ENCODE results near the gene SARDH. TPM values are rescaled to one million over a fixed set of nuclear protein-coding genes. Genes with fewer than 3 reads are reported as not detected.

The SARDH gene
- total and polyA plus RNA-seq, 2 of the 13 experiments (the other 11 are each of a cell fraction or from before 2014, with no cell fraction given) = 11.6 to 34.9 TPM

GRCh38 chr9:133737774-133738639 lies at the start of gene SARDH (continued):
- peak; percentile 84 for TF ChIP-seq SAP130 (CRISPR knock-in tag; IDR thresholded peaks at IDR 0.05; ENCODE audit: low read depth)
- TF ChIP-seq PPARG (CRISPR knock-in tag; conservative IDR thresholded peaks at IDR 0.05) = no peak
- TF ChIP-seq ZNF609 (CRISPR knock-in tag; IDR thresholded peaks at IDR 0.05; ENCODE audit: borderline replicate concordance) = peak; percentile 67
- TF ChIP-seq SIN3B (IDR thresholded peaks at IDR 0.05; ENCODE audit: low read length) = no peak
- no peak for TF ChIP-seq NR2C2 (CRISPR knock-in tag; IDR thresholded peaks at IDR 0.05; ENCODE audit: borderline replicate concordance)
- TF ChIP-seq XBP1 (CRISPR knock-in tag; IDR thresholded peaks at IDR 0.05) = no peak
- TF ChIP-seq ZNF121 (CRISPR knock-in tag; IDR thresholded peaks at IDR 0.05) = peak; percentile 85
- TF ChIP-seq SMAD3 (CRISPR knock-in tag; IDR thresholded peaks at IDR 0.05) = no peak; the same call in 1 of the 2 replicates
- 0 out of 2 replicates have a peak, but pooled peaks have one; percentile 6 for TF ChIP-seq ZNF136 (CRISPR knock-in tag; IDR thresholded peaks at IDR 0.05; ENCODE audit: low read depth)
- no peak for TF ChIP-seq ZKSCAN5 (CRISPR knock-in tag; IDR thresholded peaks at IDR 0.05)
- TF ChIP-seq SKI (IDR thresholded peaks at IDR 0.05; ENCODE audit: partially characterized antibody) = no peak
- no peak for TF ChIP-seq ATAD3A (CRISPR knock-in tag; IDR thresholded peaks at IDR 0.05)
- peak; percentile 37; the same call in 1 of the 2 replicates for TF ChIP-seq ZBTB33 (CRISPR knock-in tag; IDR thresholded peaks at IDR 0.05)
- 0 out of 2 replicates have a peak, but pooled peaks have one; percentile 50 for TF ChIP-seq NPAS2 (CRISPR knock-in tag; IDR thresholded peaks at IDR 0.05; ENCODE audit: borderline replicate concordance)
